HL-60 (cell line): Measurements from ENCODE around the gene RNF133.

ENCODE experiments used
- GABPA ChIP-seq: IDR thresholded peaks from 2 replicates; pipeline ENCODE4 v1.6.1; 2012; ENCODE audit warnings: low read depth
- POLR2AphosphoS5 ChIP-seq: IDR thresholded peaks from 2 replicates; pipeline ENCODE4 v1.6.1; 2012; ENCODE audit warnings: low read depth
- TF ChIP-seq, protein P1 (sequence below): IDR thresholded peaks from one replicate; pipeline ENCODE4 v1.5.1; 2011; ENCODE audit warnings: low read length, control low read depth, inconsistent platforms; ENCODE audit not compliant: insufficient read depth
- TF ChIP-seq, protein P2 (sequence below): IDR thresholded peaks from 2 replicates; pipeline ENCODE4 v1.6.1; 2012; ENCODE audit warnings: low read depth; ENCODE audit not compliant: insufficient replicate concordance

DNA sequence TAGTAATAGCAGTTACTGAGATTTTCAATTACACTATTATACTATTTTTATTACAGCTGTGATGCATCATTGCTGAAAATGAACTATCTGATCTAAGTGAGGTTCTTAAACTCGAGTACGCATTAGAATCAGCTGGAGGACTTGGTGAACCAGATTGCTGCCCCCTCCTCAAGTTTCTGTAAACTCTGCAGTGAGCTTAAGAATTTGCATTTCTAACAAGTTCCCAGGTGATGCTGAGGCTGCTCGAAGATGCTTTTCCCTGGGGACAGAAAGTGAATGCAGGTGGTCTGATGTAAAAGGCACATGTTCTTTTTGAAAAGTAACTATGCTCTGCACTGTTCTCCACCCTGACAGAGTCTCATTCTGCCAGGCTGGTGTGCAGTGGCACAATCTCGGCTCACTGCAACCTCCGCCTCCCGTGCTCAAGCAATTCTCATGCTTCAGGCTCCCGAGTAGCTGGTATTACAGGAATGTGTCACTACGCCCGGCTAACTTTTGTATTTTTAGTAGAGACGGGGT is 12.5 kb downstream of the RNF133 start:
- TF ChIP-seq, protein P1, sequence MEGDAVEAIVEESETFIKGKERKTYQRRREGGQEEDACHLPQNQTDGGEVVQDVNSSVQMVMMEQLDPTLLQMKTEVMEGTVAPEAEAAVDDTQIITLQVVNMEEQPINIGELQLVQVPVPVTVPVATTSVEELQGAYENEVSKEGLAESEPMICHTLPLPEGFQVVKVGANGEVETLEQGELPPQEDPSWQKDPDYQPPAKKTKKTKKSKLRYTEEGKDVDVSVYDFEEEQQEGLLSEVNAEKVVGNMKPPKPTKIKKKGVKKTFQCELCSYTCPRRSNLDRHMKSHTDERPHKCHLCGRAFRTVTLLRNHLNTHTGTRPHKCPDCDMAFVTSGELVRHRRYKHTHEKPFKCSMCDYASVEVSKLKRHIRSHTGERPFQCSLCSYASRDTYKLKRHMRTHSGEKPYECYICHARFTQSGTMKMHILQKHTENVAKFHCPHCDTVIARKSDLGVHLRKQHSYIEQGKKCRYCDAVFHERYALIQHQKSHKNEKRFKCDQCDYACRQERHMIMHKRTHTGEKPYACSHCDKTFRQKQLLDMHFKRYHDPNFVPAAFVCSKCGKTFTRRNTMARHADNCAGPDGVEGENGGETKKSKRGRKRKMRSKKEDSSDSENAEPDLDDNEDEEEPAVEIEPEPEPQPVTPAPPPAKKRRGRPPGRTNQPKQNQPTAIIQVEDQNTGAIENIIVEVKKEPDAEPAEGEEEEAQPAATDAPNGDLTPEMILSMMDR: no peak
- TF ChIP-seq POLR2AphosphoS5: no peak
- TF ChIP-seq, protein P2, sequence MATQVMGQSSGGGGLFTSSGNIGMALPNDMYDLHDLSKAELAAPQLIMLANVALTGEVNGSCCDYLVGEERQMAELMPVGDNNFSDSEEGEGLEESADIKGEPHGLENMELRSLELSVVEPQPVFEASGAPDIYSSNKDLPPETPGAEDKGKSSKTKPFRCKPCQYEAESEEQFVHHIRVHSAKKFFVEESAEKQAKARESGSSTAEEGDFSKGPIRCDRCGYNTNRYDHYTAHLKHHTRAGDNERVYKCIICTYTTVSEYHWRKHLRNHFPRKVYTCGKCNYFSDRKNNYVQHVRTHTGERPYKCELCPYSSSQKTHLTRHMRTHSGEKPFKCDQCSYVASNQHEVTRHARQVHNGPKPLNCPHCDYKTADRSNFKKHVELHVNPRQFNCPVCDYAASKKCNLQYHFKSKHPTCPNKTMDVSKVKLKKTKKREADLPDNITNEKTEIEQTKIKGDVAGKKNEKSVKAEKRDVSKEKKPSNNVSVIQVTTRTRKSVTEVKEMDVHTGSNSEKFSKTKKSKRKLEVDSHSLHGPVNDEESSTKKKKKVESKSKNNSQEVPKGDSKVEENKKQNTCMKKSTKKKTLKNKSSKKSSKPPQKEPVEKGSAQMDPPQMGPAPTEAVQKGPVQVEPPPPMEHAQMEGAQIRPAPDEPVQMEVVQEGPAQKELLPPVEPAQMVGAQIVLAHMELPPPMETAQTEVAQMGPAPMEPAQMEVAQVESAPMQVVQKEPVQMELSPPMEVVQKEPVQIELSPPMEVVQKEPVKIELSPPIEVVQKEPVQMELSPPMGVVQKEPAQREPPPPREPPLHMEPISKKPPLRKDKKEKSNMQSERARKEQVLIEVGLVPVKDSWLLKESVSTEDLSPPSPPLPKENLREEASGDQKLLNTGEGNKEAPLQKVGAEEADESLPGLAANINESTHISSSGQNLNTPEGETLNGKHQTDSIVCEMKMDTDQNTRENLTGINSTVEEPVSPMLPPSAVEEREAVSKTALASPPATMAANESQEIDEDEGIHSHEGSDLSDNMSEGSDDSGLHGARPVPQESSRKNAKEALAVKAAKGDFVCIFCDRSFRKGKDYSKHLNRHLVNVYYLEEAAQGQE: no peak
- no peak for TF ChIP-seq GABPA
